Fibroblast of skin of right biceps (primary cell): Measurements from ENCODE around the gene HYDIN.
A peak's percentile ranks its signal among the peaks of the same experiment; 100 is the strongest.
"Not testable (repeated sequence)": the region's sequence is repeated elsewhere in the genome, so short reads cannot be mapped to it uniquely, and the experiment has no call there.

Experiments
- DNase-seq: peaks from one replicate; pipeline ENCODE4 v3.0.0-alpha.2; 2013

HYDIN gene

GRCh38 chr16:71083573-71083972 lies 146.9 kb downstream of the HYDIN start:
- DNase-seq, result not testable (repeated sequence)

GRCh38 chr16:71080777-71081176 lies 149.7 kb downstream of the HYDIN start:
- not testable (repeated sequence) for DNase-seq

GRCh38 chr16:71080262-71080661 lies 150.3 kb downstream of the HYDIN start:
- not testable (repeated sequence) for DNase-seq

DNA sequence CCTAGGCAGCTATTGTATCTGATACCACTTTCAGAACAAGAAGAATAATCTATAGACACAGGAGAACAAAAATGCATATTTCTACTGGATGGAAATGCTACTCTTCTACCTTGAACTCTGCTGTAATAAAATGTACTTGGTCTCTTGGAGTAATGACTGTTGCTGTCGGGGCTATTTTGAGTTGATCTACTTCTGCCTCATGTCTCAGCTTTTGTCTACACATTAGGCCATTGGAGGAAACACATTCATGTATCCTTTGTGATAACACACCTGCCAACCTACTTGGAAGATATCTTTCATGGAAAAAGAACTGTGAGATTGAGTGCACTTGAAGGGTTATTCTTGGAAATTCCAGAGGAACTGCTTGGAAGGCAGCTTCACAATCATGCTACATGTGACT lies 159.9 kb downstream of the HYDIN start:
- DNase-seq, result not testable (repeated sequence)

DNA sequence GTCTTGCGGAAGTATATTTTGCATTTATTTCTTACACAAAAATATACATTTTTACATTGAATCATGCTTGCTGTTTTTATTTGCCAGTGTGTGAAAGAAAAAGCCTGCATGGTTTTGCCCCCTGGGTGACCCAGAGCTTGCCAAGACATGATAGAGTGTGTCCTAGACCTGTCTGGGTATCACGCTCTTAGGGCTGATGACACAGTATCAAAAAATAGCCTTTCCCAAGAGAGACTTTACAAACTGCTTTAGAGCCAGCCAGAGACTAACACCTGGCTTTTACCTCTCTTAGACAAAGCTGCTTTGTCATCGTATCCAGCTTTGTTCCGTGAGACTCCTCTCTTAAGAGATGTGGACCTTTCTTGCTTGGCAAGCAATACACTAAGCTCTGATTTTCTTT lies 160.7 kb downstream of the HYDIN start:
- DNase-seq, result not testable (repeated sequence)

DNA sequence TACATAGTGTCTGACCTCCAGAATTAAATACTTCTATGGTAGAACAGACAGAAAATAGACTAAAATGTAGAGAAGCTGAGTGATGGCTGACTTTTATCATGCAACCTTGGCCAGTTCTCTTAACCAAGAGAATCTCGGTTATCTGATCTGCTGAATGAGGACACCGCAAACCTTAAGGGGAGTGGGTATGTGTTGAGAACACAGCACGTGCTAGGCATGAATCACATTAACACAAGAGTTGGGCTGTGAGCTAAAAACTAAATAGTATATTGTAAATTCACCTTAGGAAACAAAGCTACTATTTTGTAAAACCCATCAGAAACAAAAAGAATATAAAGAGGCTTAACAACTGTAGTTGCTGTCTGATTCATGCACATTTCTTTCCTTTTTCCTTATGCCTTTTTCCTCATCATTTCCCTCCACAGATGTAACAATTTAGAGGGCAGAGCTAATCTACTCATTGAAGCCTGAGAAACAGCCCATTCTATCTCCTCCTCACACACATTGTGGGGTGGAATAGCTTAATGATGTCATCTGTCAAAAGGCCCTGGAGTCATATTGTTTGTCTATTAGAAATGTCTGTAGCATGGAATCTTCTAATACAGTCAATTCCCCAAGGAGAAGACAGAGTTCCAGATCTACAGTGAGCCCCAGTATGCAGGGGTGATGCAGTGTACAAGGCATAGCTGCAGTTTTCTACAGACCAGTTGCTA lies 176.5 kb downstream of the HYDIN start:
- DNase-seq, result peak; percentile 5

DNA sequence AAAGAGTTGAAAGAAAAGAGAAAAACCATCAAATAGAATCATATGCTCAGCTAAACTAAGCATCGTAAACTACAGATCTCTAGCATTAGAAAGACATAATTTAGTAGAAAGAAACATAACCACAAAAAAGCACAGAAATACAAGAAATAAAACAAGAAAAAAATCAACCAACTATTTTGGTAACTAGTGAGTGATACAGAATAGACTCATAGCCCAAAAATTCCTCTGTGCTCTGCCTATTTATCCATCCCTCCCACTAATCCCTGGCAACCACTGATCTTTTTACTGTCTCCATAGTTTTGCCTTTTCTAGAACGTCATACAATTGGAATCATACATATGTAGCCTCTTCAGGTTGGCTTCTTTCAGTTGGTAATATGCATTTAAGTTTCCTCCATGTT lies 180.2 kb downstream of the HYDIN start:
- peak; percentile 55 for DNase-seq

DNA sequence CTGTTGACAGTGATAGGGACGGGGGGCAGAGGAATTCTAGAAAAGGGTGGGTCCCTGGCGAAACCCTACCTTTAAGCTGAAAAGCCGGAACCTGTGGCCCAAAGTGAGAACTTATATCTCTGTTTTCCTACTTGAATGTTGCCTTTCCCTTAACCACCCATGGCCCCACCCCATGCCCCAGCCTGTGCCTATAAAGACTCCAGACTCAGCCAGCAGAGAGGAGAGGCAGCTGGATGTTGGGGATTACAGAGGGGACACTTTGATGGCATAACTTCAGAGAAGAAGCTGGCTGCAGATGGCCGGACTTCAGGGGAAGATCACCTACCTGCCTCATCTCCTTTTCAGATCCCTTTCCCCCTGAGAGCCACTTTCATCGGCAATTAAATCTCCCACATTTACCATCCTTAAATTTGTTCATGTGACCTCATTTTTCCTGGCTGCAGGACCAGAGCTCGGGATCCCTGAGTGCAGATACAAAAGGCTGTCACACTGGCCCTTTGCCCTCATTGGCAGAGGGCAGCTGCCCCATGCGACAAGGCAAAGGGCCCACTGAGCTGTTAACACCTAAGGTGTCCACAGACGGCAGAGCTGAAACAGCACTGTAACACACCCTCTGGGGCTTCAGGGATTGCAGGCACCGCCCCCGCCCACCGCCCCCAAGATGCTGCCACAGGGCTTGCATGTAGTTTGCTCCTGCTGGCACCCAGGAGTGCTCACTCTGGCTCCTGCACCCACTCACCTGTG lies 191.0 kb downstream of the HYDIN start:
- not testable (repeated sequence) for DNase-seq

DNA sequence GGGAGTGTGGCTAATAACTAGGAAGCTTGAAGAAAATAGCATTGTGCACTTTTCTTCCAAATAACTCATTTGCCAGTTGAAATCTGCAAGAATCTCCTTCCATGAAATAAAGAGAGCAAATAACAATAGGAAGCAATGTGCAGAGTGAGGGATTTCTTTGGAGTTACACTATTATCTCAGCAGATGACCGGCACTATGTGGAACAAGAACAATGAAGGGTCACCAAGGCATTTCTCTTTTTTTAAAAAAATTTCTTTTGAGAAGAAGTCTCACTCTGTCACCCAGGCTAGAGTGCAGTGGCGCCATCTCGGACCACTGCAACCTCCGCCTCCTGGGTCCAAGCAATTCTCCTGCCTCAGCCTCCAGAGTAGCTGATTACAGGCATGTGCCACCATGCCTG lies 192.1 kb downstream of the HYDIN start:
- not testable (repeated sequence) for DNase-seq

DNA sequence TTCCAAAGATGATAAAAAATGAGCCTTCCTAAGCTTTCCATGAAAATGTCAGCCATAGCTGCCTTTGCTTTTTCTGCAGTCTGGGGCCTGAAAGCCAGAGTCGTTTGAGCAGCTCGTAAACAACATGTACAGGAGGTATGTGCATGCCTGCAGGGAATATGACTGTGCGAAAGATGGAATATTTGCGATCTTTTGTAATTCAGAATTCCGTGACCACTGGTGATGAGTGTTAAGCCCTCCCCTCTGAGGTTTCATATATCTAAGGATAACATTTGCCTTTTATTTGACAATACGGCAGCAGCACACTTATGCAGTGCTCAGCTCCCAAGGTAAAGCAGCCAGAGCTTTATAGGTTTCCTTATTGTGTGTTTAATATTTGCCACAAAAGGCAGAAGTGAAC lies 192.5 kb downstream of the HYDIN start:
- DNase-seq, result peak; percentile 13

DNA sequence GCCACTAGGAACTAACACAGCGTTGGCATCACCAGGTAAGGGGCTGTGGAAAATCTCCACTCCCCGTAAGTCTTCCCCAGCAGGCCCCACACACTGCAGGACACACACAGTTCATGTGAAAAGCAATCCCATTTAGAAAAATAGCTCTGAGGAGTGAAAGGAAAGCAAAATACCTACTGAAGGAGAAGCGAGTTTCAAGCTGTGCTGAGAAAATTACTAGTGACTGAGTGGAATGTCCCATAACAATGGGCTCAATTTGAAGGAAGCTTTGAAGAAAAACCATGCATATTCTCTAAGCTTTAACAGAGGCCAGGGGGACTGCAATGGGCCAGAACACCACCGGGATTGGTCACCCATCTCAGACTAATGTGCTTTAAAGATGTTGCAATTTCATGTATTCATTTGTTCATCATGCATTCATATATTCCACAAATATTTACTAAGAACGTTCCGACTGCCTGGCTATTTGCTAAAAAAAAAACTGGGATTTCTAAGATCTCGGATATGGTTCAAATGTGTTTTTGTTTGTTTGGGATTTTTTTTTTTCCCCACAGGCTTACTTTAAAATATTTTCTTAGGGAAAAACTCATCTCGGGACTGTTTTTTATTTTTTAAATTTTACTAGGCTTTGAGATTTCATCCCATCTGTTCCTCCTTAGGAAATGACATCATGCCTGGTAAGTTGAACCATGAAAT lies 202.3 kb downstream of the HYDIN start:
- DNase-seq, result not testable (repeated sequence)

DNA sequence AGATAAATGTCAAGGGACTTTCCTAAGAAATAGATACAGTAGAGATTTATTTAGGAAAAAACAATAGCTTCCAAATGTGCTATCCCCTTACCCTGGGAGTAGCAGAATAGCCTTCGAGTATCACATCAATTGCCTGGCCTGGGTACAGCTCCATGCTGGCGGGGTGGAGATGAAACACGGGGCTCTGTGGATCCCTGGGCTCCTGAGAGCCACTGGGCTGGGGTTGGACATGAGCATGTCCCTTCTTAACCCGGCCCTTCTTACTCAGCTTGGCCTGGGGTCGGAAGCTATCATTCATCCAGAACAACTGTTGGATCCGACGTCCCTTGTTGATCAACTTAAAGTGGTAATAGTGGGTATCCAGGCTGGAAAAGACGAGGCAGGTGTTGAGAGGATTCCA lies 203.0 kb downstream of the HYDIN start:
- DNase-seq, result not testable (repeated sequence)

DNA sequence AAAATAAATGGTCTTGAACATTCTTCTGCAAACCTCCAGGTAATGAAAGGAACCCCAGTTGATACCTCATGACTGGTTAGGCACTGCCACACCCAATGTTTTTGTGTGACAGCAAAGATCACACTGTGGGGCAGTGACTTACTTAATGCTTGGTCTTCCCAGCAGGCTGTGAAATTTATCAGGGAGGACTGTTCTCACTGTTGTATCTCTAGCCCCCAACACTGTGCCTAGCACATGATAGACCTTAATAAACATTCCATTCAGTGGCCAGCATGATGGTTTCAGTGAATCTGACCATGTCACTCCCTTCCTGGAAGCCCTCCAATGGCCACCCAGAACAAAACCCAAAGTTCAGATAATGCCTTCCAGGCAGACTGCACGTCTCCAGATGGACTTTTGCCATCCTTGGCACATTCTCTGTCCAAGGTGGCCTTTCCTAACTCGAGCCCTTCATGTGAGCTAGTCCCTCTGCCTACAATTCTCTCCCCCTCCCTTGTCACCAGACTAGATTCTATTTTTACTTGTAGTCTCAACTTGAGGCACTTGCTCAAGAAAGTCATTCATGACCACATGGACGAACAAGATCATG lies 206.6 kb downstream of the HYDIN start:
- not testable (repeated sequence) for DNase-seq

DNA sequence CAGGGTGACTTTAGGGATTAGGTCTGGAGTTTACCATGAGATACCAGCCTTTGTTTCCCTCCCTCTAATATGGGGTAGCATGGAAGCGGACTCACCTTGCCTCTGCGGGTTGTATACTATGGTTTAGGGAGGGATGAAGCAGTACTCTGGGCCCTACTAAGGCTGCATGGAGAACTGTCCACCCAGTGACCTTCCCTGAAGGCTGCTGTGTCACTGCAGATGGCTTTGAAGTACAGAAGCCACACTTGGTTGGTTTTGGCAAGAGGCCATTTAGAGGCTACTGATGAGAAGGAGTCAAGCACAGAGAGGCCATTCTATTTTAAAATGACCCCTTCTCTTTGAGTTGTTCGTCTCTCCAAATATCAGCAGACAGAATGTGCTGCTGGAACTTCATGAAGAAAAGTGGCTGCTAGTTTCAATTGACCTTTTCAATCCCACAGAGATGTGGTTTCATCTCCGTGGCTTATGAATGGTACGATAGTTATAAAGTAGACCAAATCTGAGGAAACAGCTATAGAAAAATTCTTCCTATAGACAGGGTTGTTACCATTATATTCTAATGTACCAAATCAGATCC lies 208.5 kb downstream of the HYDIN start:
- DNase-seq, result not testable (repeated sequence)

DNA sequence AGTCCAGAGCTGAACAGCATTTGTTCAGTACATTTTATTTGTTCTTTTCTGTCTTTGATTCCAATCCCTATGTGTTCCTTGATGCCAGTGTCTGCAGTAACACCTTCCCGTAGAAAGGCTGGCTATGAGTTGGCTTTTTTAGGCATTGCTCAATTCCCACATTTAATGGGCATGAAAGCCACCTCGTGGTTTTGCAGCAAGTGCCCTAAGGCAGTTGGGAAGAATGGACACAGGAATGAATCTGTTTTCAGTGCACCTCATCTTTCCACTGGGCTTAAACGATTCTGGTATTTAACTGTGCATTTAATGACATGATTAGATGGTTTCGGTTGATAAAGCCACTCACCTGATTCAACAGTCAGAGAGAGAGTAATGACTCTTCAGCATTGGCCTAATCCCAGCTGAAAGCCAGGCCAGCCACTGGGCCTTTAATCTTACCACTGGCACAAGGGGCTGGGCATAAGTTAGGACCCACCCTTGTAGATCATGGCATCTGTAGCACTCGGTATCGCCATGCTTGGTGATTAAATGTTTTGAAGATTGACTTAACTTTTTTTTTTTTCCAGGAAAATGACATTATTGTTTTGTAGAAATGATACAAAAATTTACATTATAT lies 211.3 kb downstream of the HYDIN start:
- DNase-seq, result not testable (repeated sequence)

GRCh38 chr16:71015419-71015818 lies 215.1 kb downstream of the HYDIN start:
- not testable (repeated sequence) for DNase-seq

DNA sequence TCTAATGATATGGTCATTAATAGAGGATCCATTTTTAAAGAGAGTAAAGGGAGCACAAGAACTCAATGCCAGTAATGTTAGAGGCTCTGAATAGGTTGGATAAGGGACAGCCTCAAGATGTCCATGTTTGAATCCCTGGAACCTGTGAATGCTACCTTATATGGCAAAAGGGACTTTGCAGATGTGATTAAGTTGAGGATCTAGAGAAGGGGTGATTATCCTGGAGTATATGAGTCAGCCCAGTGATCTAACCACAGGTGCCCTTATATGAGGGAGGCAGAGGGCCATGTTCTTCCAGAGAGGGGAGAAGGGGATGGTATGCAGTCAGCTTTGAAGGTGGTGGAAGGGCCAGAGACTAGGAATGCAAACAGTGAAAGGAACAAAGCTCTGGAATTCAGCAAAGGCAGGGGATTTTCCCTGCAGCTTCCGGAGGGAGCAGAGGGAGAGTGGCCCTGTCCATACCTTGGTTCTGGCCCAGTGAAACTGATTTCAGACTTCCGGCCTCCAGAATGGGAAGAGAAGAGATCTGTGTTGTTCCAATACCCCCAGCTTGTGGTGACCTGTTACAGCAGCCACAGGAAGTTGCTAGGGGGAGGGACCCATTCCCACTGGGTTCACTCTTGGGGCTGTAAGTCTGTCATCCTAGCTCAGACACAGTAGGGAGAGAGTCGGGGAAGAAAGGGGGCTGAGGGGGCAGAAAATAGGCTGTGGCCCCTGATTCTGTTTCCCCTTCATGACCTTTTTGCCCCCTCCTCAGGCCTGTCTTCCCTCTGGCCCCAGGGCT lies 220.9 kb downstream of the HYDIN start:
- peak; percentile 5 for DNase-seq

DNA sequence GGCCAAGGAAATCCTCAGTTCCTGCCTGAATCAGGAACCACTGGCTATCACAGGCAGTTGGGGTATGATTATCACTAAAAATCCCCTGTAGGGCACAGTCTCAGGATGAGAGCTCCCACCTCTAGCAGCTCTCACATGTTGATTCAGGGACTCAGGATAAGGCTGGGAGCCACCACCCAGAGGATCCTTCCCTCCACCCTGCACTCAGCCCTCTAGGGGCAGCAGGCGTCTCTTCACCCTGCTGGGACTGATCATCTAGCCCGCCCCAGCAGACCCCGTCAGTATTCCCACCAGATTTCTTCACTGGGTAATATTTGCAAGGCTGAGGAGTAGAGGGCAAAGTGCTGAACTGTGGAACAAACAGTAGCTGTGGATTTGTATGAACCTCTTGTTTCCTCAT lies 224.0 kb downstream of the HYDIN start:
- not testable (repeated sequence) for DNase-seq

DNA sequence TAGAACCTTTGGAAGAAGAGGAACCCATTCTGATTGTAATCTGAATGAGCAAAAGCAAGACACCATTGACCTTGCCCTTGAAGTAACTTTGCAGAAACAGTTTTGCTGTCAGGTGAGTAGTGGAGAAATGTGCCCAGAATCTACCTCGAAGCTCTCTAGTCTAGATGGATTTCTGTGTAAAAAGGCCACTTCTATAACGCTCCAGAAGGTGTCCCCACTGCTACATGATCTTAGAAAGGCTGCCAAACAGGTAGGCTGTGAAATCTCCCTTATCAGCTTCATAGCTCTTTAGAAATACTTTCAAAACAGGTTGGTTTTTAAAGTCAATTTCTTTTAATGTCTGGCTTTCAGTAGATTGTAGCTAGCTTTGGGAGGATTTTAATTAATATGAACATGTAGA lies 230.8 kb downstream of the HYDIN start:
- DNase-seq, result peak; percentile 8

DNA sequence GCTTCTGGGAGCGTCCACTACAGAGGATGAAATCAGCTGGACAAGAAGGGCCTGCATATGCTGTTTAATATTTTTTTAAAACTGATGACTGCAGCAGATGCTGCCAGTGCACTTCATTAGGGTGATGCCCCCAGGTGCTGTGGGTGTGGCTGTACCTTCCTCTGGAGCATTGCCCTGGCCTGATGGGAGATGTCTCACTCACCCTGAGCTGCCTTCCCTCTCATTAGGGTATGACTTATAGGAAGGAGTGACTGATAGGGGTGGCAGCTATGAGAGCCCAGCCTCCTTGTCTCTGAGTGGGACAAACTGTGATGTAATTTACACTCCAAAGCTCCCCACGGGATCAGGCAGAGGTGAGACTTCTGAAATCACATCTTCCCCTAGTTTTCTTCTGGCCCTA lies 234.7 kb downstream of the HYDIN start:
- DNase-seq, result not testable (repeated sequence)

DNA sequence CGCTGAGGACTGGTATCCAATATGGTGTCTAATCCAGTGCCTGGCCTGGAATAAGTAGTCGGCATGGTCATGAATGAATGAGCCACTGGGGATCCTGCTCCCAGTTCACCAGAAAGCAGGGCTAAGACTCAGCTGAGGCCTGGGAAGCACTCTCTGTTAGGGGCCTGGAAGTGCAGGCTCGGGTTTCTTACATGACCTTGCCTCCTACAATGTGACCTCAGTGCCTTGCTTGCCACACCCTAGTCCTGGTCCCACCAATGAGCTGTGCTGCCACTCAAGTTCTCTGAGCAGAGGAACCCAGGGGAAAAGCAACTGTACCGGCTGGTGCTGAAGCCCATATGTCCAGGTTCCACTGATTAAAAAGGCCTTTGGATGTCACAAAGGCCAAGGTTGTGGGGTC lies 238.0 kb downstream of the HYDIN start:
- not testable (repeated sequence) for DNase-seq
